ENCODE data around the gene ABR.

ABR gene

DNA sequence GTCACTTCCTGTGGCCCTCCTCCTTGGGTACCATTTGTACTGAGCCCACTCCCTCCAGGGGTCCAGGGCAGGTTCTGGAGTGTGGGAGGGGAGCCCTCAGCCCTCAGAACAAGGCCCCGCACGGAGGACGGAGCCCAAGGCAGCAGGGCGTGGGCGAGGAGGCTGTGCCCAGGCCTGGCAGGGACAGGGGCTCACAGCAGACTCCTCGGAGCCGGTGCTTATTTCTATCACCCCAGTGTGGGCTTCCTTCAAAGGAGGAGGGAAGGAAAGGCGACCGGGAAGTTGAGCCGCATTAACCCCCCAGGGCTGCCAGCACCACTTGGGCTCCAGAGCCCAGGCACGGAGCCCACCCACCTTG is 54.0 kb downstream of the ABR start:
- TF ChIP-seq CTCF (IDR thresholded peaks at IDR 0.05; ENCODE audit: insufficient read depth, low read length), result no peak
- no peak for TF ChIP-seq SPI1 (IDR thresholded peaks at IDR 0.05; ENCODE audit: borderline replicate concordance, low read depth)
- TF ChIP-seq REST (IDR thresholded peaks at IDR 0.05; ENCODE audit: insufficient replicate concordance, low read depth), result no peak
- no peak for TF ChIP-seq GABPA (IDR thresholded peaks at IDR 0.05; ENCODE audit: low read depth)
- TF ChIP-seq POLR2AphosphoS5 (IDR thresholded peaks at IDR 0.05; ENCODE audit: low read depth), result no peak
- no peak overlapping the region for H3K27ac ChIP-seq (replicated peaks)
- DNase-seq (ENCODE audit: low read depth in 1 of 2, low spot score in 1 of 2), result no peak
- H3K4me3 ChIP-seq (replicated peaks; ENCODE audit: insufficient read depth, low read length), result no peak overlapping the region
- H3K27me3 ChIP-seq (ENCODE audit: insufficient read depth, poor library complexity, severe bottlenecking), result no peaks in the 10 kb centered on the region

DNA sequence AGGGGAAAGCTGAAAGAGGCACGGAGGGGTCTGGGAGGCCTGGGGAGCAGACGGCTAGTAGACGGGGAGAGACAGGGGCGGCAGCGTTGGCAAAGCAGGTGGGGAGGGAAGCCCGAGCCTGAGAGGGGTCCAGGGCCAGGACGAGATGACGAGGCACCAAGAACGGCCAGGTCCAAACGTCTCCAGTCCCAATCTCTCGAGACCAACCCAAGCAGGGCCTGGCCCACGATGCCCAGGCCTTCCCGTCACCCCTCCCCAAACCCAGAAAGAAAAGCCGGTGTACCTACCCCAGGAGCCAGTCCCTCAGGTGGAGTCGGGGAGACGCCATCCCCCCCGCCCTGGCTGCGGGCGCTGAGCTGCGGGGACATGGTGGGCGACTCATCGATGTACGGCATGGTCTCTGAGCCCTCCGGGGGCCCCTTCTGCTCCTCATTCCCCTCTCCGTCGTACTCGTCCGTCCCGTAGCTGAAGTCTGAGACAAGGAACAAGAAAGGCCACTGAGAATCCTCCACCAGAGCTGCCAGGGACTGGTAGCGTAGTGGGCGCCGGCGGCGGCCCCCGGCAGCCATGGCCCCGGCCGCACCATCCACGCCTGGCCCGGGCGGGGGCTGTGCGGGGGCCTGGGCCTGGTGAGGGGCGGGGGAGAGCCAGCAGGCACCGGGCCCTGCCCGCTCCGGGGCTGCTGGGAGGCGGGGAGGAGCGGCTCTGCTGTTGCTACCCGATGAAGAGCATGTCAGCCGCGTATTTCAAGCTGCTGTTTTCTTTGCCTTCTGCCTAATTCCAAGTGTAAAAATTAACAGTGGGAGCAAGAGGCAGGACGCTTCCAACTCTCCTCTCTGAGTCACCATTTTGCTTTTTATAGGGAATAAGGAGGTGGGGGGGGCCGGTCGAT is 54.6 kb downstream of the ABR start:
- H3K4me3 ChIP-seq (replicated peaks; ENCODE audit: insufficient read depth, low read length), result no peak overlapping the region

More for the DNA sequence above, 54.6 kb downstream of the ABR start:
- DNase-seq (ENCODE audit: low read depth in 1 of 2, low spot score in 1 of 2), result no peak
- TF ChIP-seq CTCF (IDR thresholded peaks at IDR 0.05; ENCODE audit: insufficient read depth, low read length) (no peak), SPI1 (IDR thresholded peaks at IDR 0.05; ENCODE audit: borderline replicate concordance, low read depth) (no peak), REST (IDR thresholded peaks at IDR 0.05; ENCODE audit: insufficient replicate concordance, low read depth) (no peak), POLR2AphosphoS5 (IDR thresholded peaks at IDR 0.05; ENCODE audit: low read depth) (no peak), GABPA (IDR thresholded peaks at IDR 0.05; ENCODE audit: low read depth) (no peak)
- no peak overlapping the region for H3K27ac ChIP-seq (replicated peaks)
- H3K27me3 ChIP-seq (ENCODE audit: insufficient read depth, poor library complexity, severe bottlenecking), result no peaks in the 10 kb centered on the region

Data from HL-60 (cell line).